VCaP (cell line): ENCODE measurements around the gene OR2J1.
A peak's percentile ranks its signal among the peaks of the same experiment; 100 is the strongest.

Experiments
- H3K27ac ChIP-seq: fragments of 450-650 bp; 2 replicates; pipeline ENCODE4 v1.5.1; 2017
- TF ChIP-seq, protein P1 (sequence below): fragments of 450-650 bp; conservative IDR thresholded peaks from 2 replicates; pipeline ENCODE4 v1.5.1; 2017; ENCODE audit warnings: mild to moderate bottlenecking, moderate library complexity

The OR2J1 gene

GRCh38 chr6:29099190-29099589 is at the start of gene OR2J1:
Gene OR2J1, plus strand, starts transcription at chr6:29099490. Its CDS starts 1,453 bp downstream, at chr6:29100943.
- TF ChIP-seq, protein P1, sequence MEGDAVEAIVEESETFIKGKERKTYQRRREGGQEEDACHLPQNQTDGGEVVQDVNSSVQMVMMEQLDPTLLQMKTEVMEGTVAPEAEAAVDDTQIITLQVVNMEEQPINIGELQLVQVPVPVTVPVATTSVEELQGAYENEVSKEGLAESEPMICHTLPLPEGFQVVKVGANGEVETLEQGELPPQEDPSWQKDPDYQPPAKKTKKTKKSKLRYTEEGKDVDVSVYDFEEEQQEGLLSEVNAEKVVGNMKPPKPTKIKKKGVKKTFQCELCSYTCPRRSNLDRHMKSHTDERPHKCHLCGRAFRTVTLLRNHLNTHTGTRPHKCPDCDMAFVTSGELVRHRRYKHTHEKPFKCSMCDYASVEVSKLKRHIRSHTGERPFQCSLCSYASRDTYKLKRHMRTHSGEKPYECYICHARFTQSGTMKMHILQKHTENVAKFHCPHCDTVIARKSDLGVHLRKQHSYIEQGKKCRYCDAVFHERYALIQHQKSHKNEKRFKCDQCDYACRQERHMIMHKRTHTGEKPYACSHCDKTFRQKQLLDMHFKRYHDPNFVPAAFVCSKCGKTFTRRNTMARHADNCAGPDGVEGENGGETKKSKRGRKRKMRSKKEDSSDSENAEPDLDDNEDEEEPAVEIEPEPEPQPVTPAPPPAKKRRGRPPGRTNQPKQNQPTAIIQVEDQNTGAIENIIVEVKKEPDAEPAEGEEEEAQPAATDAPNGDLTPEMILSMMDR = no peak

GRCh38 chr6:29051680-29052079 is 47.6 kb upstream of the OR2J1 start:
- no peak overlapping the region for H3K27ac ChIP-seq
- TF ChIP-seq, protein P1 = no peak

More at GRCh38 chr6:29099190-29099589, at the start of gene OR2J1:
- H3K27ac ChIP-seq = no peak within 1 kb of the TSS

DNA sequence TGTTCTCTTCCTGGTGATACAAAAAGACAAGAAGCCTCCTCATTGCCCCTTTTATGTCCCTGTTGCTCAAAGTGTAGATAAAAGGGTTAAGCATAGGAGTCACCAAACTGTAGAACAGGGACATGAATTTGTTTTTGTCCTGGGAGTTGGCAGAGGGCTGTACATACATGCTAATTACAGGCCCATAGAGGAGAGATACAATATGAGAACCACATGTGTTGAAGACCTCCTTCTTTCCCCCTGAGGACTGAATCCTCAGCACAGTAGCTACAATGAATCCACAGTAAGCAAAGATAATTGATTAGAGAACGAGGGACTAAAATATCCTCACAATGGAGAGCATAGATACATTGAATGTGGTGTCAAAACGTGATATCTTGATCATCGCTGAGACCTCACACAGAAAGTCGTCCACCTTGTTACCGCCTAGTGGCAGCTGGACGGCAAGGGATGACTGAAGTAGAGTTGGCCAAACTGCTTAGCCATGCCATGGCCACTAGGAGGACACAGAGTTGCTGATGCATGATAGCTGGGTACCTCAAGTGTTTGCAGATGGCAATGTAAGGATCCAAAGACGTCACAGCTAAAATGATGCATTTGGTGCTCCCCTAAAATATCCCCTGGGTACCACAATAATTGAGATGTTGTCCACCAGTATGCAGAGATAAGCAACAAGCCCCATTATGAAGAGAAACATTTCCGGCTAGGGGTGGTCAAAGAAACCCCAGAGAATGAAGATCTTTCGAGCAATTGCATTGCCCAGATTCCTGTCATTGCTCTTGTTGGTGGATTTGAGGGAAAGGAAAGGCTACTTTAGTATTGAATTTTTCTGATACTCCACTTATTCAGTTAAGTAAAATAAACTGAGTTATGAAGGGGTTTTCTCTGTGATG is 27.2 kb upstream of the OR2J1 start:
- no peak overlapping the region for H3K27ac ChIP-seq
- TF ChIP-seq, protein P1 = peak; percentile 82

DNA sequence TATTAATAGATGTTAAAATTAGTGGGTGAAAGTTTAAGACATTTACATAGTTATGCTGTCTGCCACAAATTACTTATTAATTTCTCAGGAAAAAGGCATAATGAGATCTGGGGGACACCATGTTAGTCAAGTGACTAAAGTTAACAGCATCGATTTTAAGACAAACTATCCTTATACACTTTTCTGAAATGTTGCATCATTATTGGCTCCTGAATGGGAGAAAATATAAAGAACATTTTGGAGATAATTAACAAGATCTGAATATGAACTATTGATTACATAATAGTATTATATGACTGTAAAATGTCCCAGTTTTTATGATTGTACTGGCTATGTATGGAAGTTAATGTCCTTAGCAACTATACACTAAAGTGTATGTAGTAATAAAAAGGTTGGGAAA is 20.1 kb upstream of the OR2J1 start:
- TF ChIP-seq, protein P1 = no peak
- no peak overlapping the region for H3K27ac ChIP-seq

DNA sequence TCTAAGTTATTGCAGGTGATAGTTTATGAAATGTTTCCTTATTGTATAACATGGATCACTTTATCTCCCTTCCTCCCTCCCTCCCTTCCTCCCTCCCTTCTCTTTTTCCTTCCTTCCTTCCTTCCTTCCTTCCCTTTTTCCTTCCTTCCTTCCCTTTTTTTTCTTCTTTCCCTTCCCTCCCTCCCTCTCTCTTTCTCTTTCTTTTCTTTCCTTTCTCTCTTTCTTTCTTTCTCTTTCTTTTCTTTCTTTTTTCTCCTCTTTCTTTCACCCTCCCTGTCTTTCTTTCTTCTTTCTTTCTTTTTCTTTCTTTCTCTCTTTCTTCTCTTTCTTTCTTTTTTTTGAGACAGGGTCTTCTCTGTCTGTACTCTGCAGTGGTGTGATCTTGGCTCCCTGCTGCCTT is 18.0 kb upstream of the OR2J1 start:
- no peak overlapping the region for H3K27ac ChIP-seq
- TF ChIP-seq, protein P1 = no peak

- H3K27ac ChIP-seq = no peak overlapping the region
- TF ChIP-seq, protein P1 = no peak
These were observed 16.8 kb upstream of the OR2J1 start for GRCh38 chr6:29082457-29082856.

GRCh38 chr6:29087213-29087612 is 12.1 kb upstream of the OR2J1 start, which contains the start of gene OR2B3:
Gene OR2B3, minus strand, starts transcription at chr6:29087313. Its CDS starts 65 bp downstream, at chr6:29087248.
- TF ChIP-seq, protein P1 = no peak

More at GRCh38 chr6:29087213-29087612, 12.1 kb upstream of the OR2J1 start, which contains the start of gene OR2B3:
- H3K27ac ChIP-seq = no peak within 1 kb of the TSS
